ENCODE data around the gene KRT86.
A peak's percentile ranks its signal among the peaks of the same experiment; 100 is the strongest.

KRT86 gene

DNA sequence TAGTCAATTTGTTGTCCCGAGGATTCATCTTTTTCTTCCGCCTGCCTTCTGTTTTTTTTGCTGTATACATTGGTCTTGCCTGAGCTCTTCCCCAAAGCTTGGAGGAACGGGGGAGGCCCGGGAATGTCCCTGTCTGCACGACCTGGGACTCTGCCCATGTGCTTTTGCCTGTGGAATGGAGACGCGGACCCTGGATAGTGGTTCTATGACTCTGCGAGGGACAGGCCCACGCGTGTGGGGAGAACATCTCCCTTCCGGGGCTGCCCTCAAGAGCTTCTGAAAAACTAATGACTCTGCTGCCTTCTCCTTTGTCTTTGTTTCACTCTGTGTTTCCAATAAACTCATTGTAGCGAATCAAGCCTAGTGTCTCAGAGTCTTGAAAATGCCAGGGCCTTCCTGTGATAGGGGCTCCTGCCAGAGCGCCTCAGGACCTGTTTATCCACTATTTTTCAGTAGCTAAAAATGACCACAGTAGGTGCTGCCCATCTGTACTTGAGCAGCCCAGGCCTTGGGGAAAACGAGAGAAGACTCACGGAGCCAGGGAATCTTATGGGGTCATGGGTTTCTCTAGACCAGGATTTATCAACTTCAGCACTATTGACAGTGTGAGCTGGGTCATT is 34.5 kb downstream of the KRT86 start:
- H3K4me3 ChIP-seq (replicated peaks; ENCODE audit: low read depth, low read length) = peak overlapping the region; percentile 31
- DNase-seq (ENCODE audit: extremely low read depth, low read depth) = no peak
- no peak for TF ChIP-seq CTCF (IDR thresholded peaks at IDR 0.05; ENCODE audit: low read depth, low read length, missing control alignments)

GRCh38 chr12:52310622-52311284 is 36.3 kb downstream of the KRT86 start:
- no peak for TF ChIP-seq CTCF (IDR thresholded peaks at IDR 0.05; ENCODE audit: low read depth, low read length, missing control alignments)
- no peak for DNase-seq (ENCODE audit: extremely low read depth, low read depth)
- H3K4me3 ChIP-seq (replicated peaks; ENCODE audit: low read depth, low read length) = no peak overlapping the region

- TF ChIP-seq CTCF (IDR thresholded peaks at IDR 0.05; ENCODE audit: low read depth, low read length, missing control alignments) = no peak
- no peak for DNase-seq (ENCODE audit: extremely low read depth, low read depth)
- no peak overlapping the region for H3K4me3 ChIP-seq (replicated peaks; ENCODE audit: low read depth, low read length)
Measured at GRCh38 chr12:52311285-52311648, 36.8 kb downstream of the KRT86 start.

GRCh38 chr12:52312086-52312485 is 37.6 kb downstream of the KRT86 start:
- no peak for DNase-seq (ENCODE audit: extremely low read depth, low read depth)
- no peak overlapping the region for H3K4me3 ChIP-seq (replicated peaks; ENCODE audit: low read depth, low read length)
- TF ChIP-seq CTCF (IDR thresholded peaks at IDR 0.05; ENCODE audit: low read depth, low read length, missing control alignments) = no peak

- DNase-seq (ENCODE audit: extremely low read depth, low read depth) = no peak
- TF ChIP-seq CTCF (IDR thresholded peaks at IDR 0.05; ENCODE audit: low read depth, low read length, missing control alignments) = no peak
- H3K4me3 ChIP-seq (replicated peaks; ENCODE audit: low read depth, low read length) = no peak overlapping the region
Measured at GRCh38 chr12:52313461-52313860, 39.0 kb downstream of the KRT86 start.

GRCh38 chr12:52313926-52314325 is 39.5 kb downstream of the KRT86 start:
- TF ChIP-seq CTCF (IDR thresholded peaks at IDR 0.05; ENCODE audit: low read depth, low read length, missing control alignments) = no peak
- no peak overlapping the region for H3K4me3 ChIP-seq (replicated peaks; ENCODE audit: low read depth, low read length)
- no peak for DNase-seq (ENCODE audit: extremely low read depth, low read depth)

Measured in HFF-Myc (cell line).